ENCODE data around the gene GRIN2B. TPM values are rescaled to one million over a fixed set of nuclear protein-coding genes. Genes with fewer than 3 reads are reported as not detected.

Gene GRIN2B
- total RNA-seq, 2 donors from 2014 or later = 2.1 to 8.1 TPM

GRCh38 chr12:13978876-13979275, 2.5 kb downstream of the GRIN2B start:
- Histone ChIP-seq H3K9ac (ENCODE audit: extremely low read depth, low read length, poor library complexity, severe bottlenecking) (no peak overlapping the region), H3K4me1 (ENCODE audit: control insufficient read depth, insufficient read depth, low read length) (peaks cover 2% of the 10 kb centered on the region), H3K4me3 (ENCODE audit: low read length) (no peak overlapping the region), H3K27me3 (ENCODE audit: control insufficient read depth, insufficient read depth, low read length, poor library complexity, severe bottlenecking) (peaks cover 87% of the 10 kb centered on the region), H3K36me3 (ENCODE audit: control insufficient read depth, insufficient read depth, low read length) (no peaks in the 10 kb centered on the region), H3K9me3 (ENCODE audit: control insufficient read depth, low read length) (no peaks in the 10 kb centered on the region), H3K27ac (ENCODE audit: low read depth, low read length) (no peak overlapping the region)
- WGBS, 2 experiments (ENCODE audit: insufficient coverage in 1 of 2, insufficient read length in 1 of 2) = 89 to 93% methylated on average over 2 to 4 of the region's 4 CpGs
- H3K36me3 Mint-ChIP-seq (ENCODE audit: low read depth) = no peaks in the 10 kb centered on the region
- H3K9me3 Mint-ChIP-seq = peaks cover 4% of the 10 kb centered on the region
- H3K4me1 Mint-ChIP-seq = peaks cover 11% of the 10 kb centered on the region
- TF ChIP-seq CTCF (conservative IDR thresholded peaks at IDR 0.05) = no peak
- no peak for DNase-seq
- no peak overlapping the region for H3K4me3 Mint-ChIP-seq
- peaks cover 98% of the 10 kb centered on the region for H3K27me3 Mint-ChIP-seq (ENCODE audit: insufficient read depth)
- no peak overlapping the region for H3K27ac Mint-ChIP-seq

- 90 to 100% methylated on average over 1 to 2 of the region's 2 CpGs for WGBS, 2 experiments (ENCODE audit: insufficient coverage in 1 of 2, insufficient read length in 1 of 2)
These were observed 4.5 kb downstream of the GRIN2B start for GRCh38 chr12:13976880-13977279.

GRCh38 chr12:13976028-13976584, 5.3 kb downstream of the GRIN2B start:
- Mint-ChIP-seq H3K4me1 (peaks cover 14% of the 10 kb centered on the region), H3K9me3 (no peaks in the 10 kb centered on the region), H3K27me3 (ENCODE audit: insufficient read depth) (peaks cover 89% of the 10 kb centered on the region), H3K36me3 (ENCODE audit: low read depth) (no peaks in the 10 kb centered on the region), H3K27ac (no peak overlapping the region), H3K4me3 (no peak overlapping the region)
- Histone ChIP-seq H3K36me3 (ENCODE audit: control insufficient read depth, insufficient read depth, low read length) (no peaks in the 10 kb centered on the region), H3K4me1 (ENCODE audit: control insufficient read depth, insufficient read depth, low read length) (peaks cover 2% of the 10 kb centered on the region), H3K9ac (ENCODE audit: extremely low read depth, low read length, poor library complexity, severe bottlenecking) (no peak overlapping the region), H3K9me3 (ENCODE audit: control insufficient read depth, low read length) (no peaks in the 10 kb centered on the region), H3K27me3 (ENCODE audit: control insufficient read depth, insufficient read depth, low read length, poor library complexity, severe bottlenecking) (peaks cover 67% of the 10 kb centered on the region), H3K27ac (ENCODE audit: low read depth, low read length) (no peak overlapping the region), H3K4me3 (ENCODE audit: low read length) (no peak overlapping the region)
- TF ChIP-seq CTCF (conservative IDR thresholded peaks at IDR 0.05) = peak; percentile 57
- 81 to 88% methylated on average over 3 to 7 of the region's 7 CpGs for WGBS, 2 experiments (ENCODE audit: insufficient coverage in 1 of 2, insufficient read length in 1 of 2)
- DNase-seq = no peak

More at GRCh38 chr12:13976880-13977279, 4.5 kb downstream of the GRIN2B start:
- H3K27ac ChIP-seq (ENCODE audit: low read depth, low read length) = no peak overlapping the region
- Mint-ChIP-seq H3K4me1 (peaks cover 14% of the 10 kb centered on the region), H3K27ac (no peak overlapping the region), H3K9me3 (no peaks in the 10 kb centered on the region), H3K36me3 (ENCODE audit: low read depth) (no peaks in the 10 kb centered on the region), H3K4me3 (no peak overlapping the region), H3K27me3 (ENCODE audit: insufficient read depth) (peaks cover 92% of the 10 kb centered on the region)
- no peak for DNase-seq
- TF ChIP-seq CTCF (conservative IDR thresholded peaks at IDR 0.05) = peak; percentile 70
- no peak overlapping the region for H3K4me3 ChIP-seq (ENCODE audit: low read length)
- no peak overlapping the region for H3K9ac ChIP-seq (ENCODE audit: extremely low read depth, low read length, poor library complexity, severe bottlenecking)
- H3K36me3 ChIP-seq (ENCODE audit: control insufficient read depth, insufficient read depth, low read length) = no peaks in the 10 kb centered on the region
- H3K4me1 ChIP-seq (ENCODE audit: control insufficient read depth, insufficient read depth, low read length) = peaks cover 2% of the 10 kb centered on the region
- H3K27me3 ChIP-seq (ENCODE audit: control insufficient read depth, insufficient read depth, low read length, poor library complexity, severe bottlenecking) = peaks cover 73% of the 10 kb centered on the region
- H3K9me3 ChIP-seq (ENCODE audit: control insufficient read depth, low read length) = no peaks in the 10 kb centered on the region
